ENCODE data around the gene PGAP3. TPM values are rescaled to one million over a fixed set of nuclear protein-coding genes. Genes with fewer than 3 reads are reported as not detected.

Gene PGAP3
- total and polyA plus RNA-seq, 2 of the 4 experiments (the other 2 are of a cell fraction), result 4.3 to 9.8 TPM

GRCh38 chr17:39623356-39623950 lies 64.4 kb downstream of the PGAP3 start (continued):
- TF ChIP-seq MAFK (IDR thresholded peaks at IDR 0.05; ENCODE audit: low read depth, low read length), result no peak

DNA sequence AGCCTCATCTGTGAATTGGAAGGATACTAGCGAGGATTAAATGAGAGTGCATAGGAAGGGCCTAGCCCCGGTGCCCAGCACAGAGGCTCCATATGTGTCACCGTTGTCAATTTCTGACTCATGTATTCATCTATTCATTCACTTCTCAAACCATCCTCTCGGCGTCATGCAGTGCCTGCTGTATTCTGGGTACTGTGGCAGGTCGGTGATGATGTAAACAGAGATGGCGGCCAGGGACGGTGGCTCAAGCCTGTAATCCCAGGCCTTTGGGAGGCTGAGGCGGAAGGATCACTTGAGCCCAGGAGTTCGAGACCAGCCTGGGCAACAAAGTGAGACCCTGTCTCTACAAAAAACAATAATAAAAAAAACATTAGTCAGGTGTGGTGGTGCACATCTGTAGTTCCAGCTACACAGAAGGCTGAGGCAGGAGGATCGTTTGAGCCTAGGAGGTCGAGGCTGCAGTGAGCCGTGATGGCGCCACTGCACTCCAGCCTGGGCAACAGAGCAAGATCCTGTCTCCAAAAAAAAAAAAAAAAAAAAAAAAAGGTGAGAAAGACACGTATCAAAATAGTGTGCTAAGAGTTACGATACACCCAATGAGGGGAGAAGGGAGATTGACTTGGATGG lies 65.4 kb downstream of the PGAP3 start:
- Histone ChIP-seq H2BK20ac (ENCODE audit: low read depth, low read length) (no peak overlapping the region), H2BK15ac (ENCODE audit: low read depth, low read length) (no peak overlapping the region), H2BK120ac (ENCODE audit: low read depth, low read length) (no peak overlapping the region), H3K9me1 (ENCODE audit: insufficient read depth, low read length) (no peaks in the 10 kb centered on the region), H3K9ac (ENCODE audit: low read depth, low read length) (0 out of 2 replicates have a peak overlapping the region, but pooled peaks have one; percentile 3), H4K91ac (ENCODE audit: insufficient read depth, low read depth, low read length) (no peak overlapping the region), H3K4ac (ENCODE audit: low read depth, low read length) (no peak overlapping the region), H3K27ac (ENCODE audit: insufficient read depth, low read length) (no peak overlapping the region), H3K36me3 (ENCODE audit: control insufficient read depth, insufficient read depth, low read length) (no peaks in the 10 kb centered on the region), H2AFZ (replicated peaks; ENCODE audit: low read length, poor library complexity) (no peak overlapping the region), H3K9me3 (ENCODE audit: control insufficient read depth, insufficient read depth, low read length) (no peaks in the 10 kb centered on the region), H3K14ac (replicated peaks; ENCODE audit: low read depth, low read length) (no peak overlapping the region), H3K27me3 (ENCODE audit: control insufficient read depth, insufficient read depth, low read length) (peaks cover 52% of the 10 kb centered on the region), H2BK5ac (ENCODE audit: low read depth, low read length, poor library complexity, severe bottlenecking) (no peak overlapping the region), H3K79me1 (ENCODE audit: low read depth in 1 of 2, low read length in 2 of 2) (no peaks in the 10 kb centered on the region), H2AK5ac (ENCODE audit: low read depth, low read length) (no peak overlapping the region), H4K20me1 (ENCODE audit: insufficient read depth, low read length) (no peaks in the 10 kb centered on the region), H3K56ac (ENCODE audit: extremely low read depth, insufficient read depth, low read length) (no peak overlapping the region; the same call in 1 of the 2 replicates), H3K4me3 (ENCODE audit: insufficient read depth, low read depth, low read length) (no peak overlapping the region), H2AK9ac (replicated peaks; ENCODE audit: low read depth, low read length, poor library complexity) (no peak overlapping the region), H4K8ac (ENCODE audit: low read depth in 2 of 2, low read length in 2 of 2) (no peak overlapping the region), H3K23ac (ENCODE audit: low read depth, low read length) (no peak overlapping the region), H3K18ac (ENCODE audit: low read depth, low read length) (no peak overlapping the region), H4K5ac (ENCODE audit: low read depth, low read length) (no peak overlapping the region), H3K4me1 (ENCODE audit: control insufficient read depth, insufficient read depth, low read length) (peaks cover 3% of the 10 kb centered on the region; the same call in 1 of the 2 replicates), H3K4me2 (ENCODE audit: low read depth, low read length) (peak overlapping the region; percentile 74)
- ChIA-PET CTCF (interaction anchor here (1.0 to 1.5 kb wide), 8 partner anchors 8 to 108 kb away, joined by 3 to 11 read pairs (median 6); partner anchors contain the start of genes MIEN1 and TCAP), POLR2A (ENCODE audit: unreplicated experiment) (no interaction called here)
- dilution Hi-C loops (cut with HindIII; ENCODE audit: low sequenced_read_pairs, unreplicated experiment) (no loop called here), intact Hi-C loops (cut with micrococcal nuclease) (loop anchor here (1.0 to 10.0 kb wide), 5 partner anchors 50 to 362 kb away; partner anchors contain the start of gene PSMD3), in situ Hi-C loops (cut with MboI; ENCODE audit: low sequenced_read_pairs) (loop anchor here (5.0 kb wide), 1 partner anchor 80 kb away; no protein-coding TSS in a partner anchor)
- WGBS, 2 experiments (ENCODE audit: extremely low coverage in 2 of 2, insufficient read length in 1 of 2), result 83% methylated on average over 2 of the region's 16 CpGs; no CpG with 5 or more reads in 1 of the 2 experiments
- ATAC-seq (ENCODE audit: low read depth), result no peak
- no TSS peak for BruUV-seq (replicated peaks)
- no peak for DNase-seq
- TF ChIP-seq CEBPB (IDR thresholded peaks at IDR 0.05; ENCODE audit: low read depth, low read length) (no peak), RAD21 (IDR thresholded peaks at IDR 0.05; ENCODE audit: low read length) (no peak), MAFK (IDR thresholded peaks at IDR 0.05; ENCODE audit: low read depth, low read length) (no peak), RCOR1 (IDR thresholded peaks at IDR 0.05; ENCODE audit: insufficient replicate concordance, low read length) (no peak), MXI1 (IDR thresholded peaks at IDR 0.05; ENCODE audit: borderline replicate concordance, low read depth, low read length) (no peak), BHLHE40 (IDR thresholded peaks at IDR 0.05; ENCODE audit: low read depth, low read length) (no peak), SMC3 (IDR thresholded peaks at IDR 0.05; ENCODE audit: low read depth, low read length) (no peak), ELK1 (IDR thresholded peaks at IDR 0.05; ENCODE audit: borderline replicate concordance, low read depth, low read length) (no peak), RFX5 (IDR thresholded peaks at IDR 0.05; ENCODE audit: low read depth, low read length) (no peak), MAZ (IDR thresholded peaks at IDR 0.05; ENCODE audit: borderline replicate concordance, low read depth, low read length) (no peak), POLR2A (IDR thresholded peaks at IDR 0.05; ENCODE audit: low read depth, low read length) (no peak), NFE2L2 (IDR thresholded peaks at IDR 0.05; ENCODE audit: low read depth, low read length) (no peak), CHD1 (IDR thresholded peaks at IDR 0.05; ENCODE audit: low read depth, low read length) (no peak)
- TF ChIP-seq, protein P1, sequence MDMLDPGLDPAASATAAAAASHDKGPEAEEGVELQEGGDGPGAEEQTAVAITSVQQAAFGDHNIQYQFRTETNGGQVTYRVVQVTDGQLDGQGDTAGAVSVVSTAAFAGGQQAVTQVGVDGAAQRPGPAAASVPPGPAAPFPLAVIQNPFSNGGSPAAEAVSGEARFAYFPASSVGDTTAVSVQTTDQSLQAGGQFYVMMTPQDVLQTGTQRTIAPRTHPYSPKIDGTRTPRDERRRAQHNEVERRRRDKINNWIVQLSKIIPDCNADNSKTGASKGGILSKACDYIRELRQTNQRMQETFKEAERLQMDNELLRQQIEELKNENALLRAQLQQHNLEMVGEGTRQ (IDR thresholded peaks at IDR 0.05; ENCODE audit: low read depth, low read length), result no peak

Data from IMR-90 (cell line).